Keratinocyte (primary cell): ENCODE data around the gene NAMPT. TPM values are rescaled to one million over a fixed set of nuclear protein-coding genes. Genes with fewer than 3 reads are reported as not detected.

Experiments
- DNase-seq: peaks from one replicate; pipeline ENCODE4 v3.0.0-alpha.2; 2011; ENCODE audit warnings: low read depth, missing footprints, low spot score
- FAIRE-seq: peaks from 2 replicates; lab custom pipeline; 2011; peaks lifted over from hg19 to GRCh38; lab: Jason Lieb, UNC
- H2AFZ ChIP-seq: 2 replicates; pipeline ENCODE4 v1.6.0; 2012; ENCODE audit warnings: low read length, control low read depth, inconsistent platforms; ENCODE audit not compliant: control insufficient read depth
- H3K27ac ChIP-seq: 2 replicates; pipeline ENCODE4 v1.5.1; 2011; ENCODE audit warnings: low read length; ENCODE audit not compliant: control insufficient read depth, insufficient read depth
- H3K27me3 ChIP-seq: 3 replicates; pipeline ENCODE4 v1.6.0; 2011; ENCODE audit warnings: low read length; ENCODE audit not compliant: control insufficient read depth, insufficient read depth; ENCODE audit errors: extremely low read depth
- H3K36me3 ChIP-seq, 2 experiments: 2 replicates in 1 of 2; 3 replicates in 1 of 2; pipeline ENCODE4 v1.5.1; 2011; ENCODE audit warnings: low read length in 2 of 2, mild to moderate bottlenecking in 1 of 2; ENCODE audit not compliant: control insufficient read depth in 2 of 2, insufficient read depth in 2 of 2; ENCODE audit errors: extremely low read depth in 1 of 2
- H3K4me1 ChIP-seq: 3 replicates; pipeline ENCODE4 v1.5.1; 2011; ENCODE audit warnings: low read length; ENCODE audit not compliant: control insufficient read depth, insufficient read depth; ENCODE audit errors: extremely low read depth
- H3K4me2 ChIP-seq: 3 replicates; pipeline ENCODE4 v1.6.0; 2011; ENCODE audit warnings: low read depth, low read length; ENCODE audit not compliant: control insufficient read depth, insufficient read depth; ENCODE audit errors: extremely low read depth
- H3K4me3 ChIP-seq, 3 experiments: fragments of 200-600 bp in 1 of 3; sonication (generic) in 1 of 3; 2 replicates in 2 of 3; 3 replicates in 1 of 3; pipeline ENCODE4 v1.5.1; 2011 to 2016; ENCODE audit warnings: low read length in 3 of 3, mild to moderate bottlenecking in 3 of 3, control low read depth in 2 of 3, inconsistent platforms in 1 of 3, low read depth in 1 of 3, mixed read lengths in 1 of 3, mixed run types in 1 of 3, moderate library complexity in 1 of 3; ENCODE audit not compliant: control insufficient read depth in 2 of 3, insufficient read depth in 2 of 3; ENCODE audit errors: extremely low read depth in 1 of 3
- H3K79me2 ChIP-seq: 2 replicates; pipeline ENCODE4 v1.6.0; 2012; ENCODE audit warnings: low read length; ENCODE audit not compliant: control insufficient read depth, insufficient read depth
- H3K9ac ChIP-seq: 3 replicates; pipeline ENCODE4 v1.6.0; 2011; ENCODE audit warnings: low read length; ENCODE audit not compliant: control insufficient read depth, insufficient read depth; ENCODE audit errors: extremely low read depth
- H3K9me1 ChIP-seq: 3 replicates; pipeline ENCODE4 v1.6.0; 2011; ENCODE audit warnings: low read length; ENCODE audit not compliant: control insufficient read depth, insufficient read depth; ENCODE audit errors: extremely low read depth
- H3K9me3 ChIP-seq: 2 replicates; pipeline ENCODE4 v1.5.1; 2012; ENCODE audit warnings: low read depth, low read length; ENCODE audit not compliant: control insufficient read depth
- H4K20me1 ChIP-seq: 3 replicates; pipeline ENCODE4 v1.6.0; 2011; ENCODE audit warnings: low read length; ENCODE audit not compliant: control insufficient read depth, insufficient read depth; ENCODE audit errors: extremely low read depth
- EZH2 ChIP-seq: IDR thresholded peaks from one replicate; pipeline ENCODE4 v1.6.1; 2012; ENCODE audit warnings: inconsistent platforms, mild to moderate bottlenecking, low read length, moderate library complexity
- dilution Hi-C: fragments of 300-500 bp; cut with MboI; formaldehyde crosslinking; loops from one replicate; pipeline ENCODE4 v1.7.0; 2020; ENCODE audit warnings: low sequenced_read_pairs; ENCODE audit not compliant: extremely low pct_ligation_motif_present
- polyA plus RNA-seq, 5 experiments: library from polyadenylated mRNA; depleted of rRNA in 3 of 5; stranded (reverse) in 3 of 5; stranded (forward) in 1 of 5; unstranded in 1 of 5; fragments of >200 nt; gene quantifications; 1 replicate in 1 of 5; 2 replicates in 3 of 5; 3 replicates in 1 of 5; pipeline versions ENCODE4 v1.2.1 to v1.2.3, GENCODE V29; 2011 to 2012; ENCODE audit warnings: missing spikeins in 2 of 5, low read depth in 1 of 5, low replicate concordance in 1 of 5
- TF ChIP-seq, protein P1 (sequence below), 3 experiments: IDR thresholded peaks in 1 of 3; conservative IDR thresholded peaks in 1 of 3; optimal IDR thresholded peaks in 1 of 3; 2 replicates in 2 of 3; 3 replicates in 1 of 3; pipeline versions ENCODE3 to v1.5.1; 2011; ENCODE audit warnings: low read length in 3 of 3, mild to moderate bottlenecking in 3 of 3, moderate library complexity in 2 of 3, control low read depth in 1 of 3, inconsistent platforms in 1 of 3; ENCODE audit not compliant: insufficient read depth in 2 of 3; ENCODE audit errors: extremely low read depth in 1 of 3

The NAMPT gene
- polyA plus RNA-seq, 1 donor (not counting 4 experiments of a cell fraction or from before 2014, with no cell fraction given): 94.2 TPM

DNA sequence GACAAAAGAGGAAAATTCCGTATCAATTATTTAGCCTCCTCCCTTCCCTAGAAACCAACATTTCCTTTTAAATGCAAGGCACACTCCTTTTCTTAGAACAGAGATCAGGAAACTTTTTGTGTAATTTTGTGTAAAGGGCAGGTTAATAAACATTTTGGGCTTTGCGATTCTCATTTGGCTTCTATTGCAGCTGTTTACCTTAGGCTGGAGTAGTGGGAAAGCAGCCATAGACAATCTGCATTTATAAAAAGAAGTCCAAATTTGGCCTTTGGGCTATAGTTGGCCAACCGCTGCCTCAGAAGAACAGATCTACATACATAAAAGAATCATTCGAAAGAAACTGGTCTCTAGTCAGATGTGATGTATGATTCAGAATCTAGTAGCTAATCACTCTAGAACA lies 35.3 kb downstream of the NAMPT start:
- Histone ChIP-seq H3K27ac (no peak overlapping the region), H3K9me3 (no peaks in the 10 kb centered on the region), H3K9me1 (no peaks in the 10 kb centered on the region), H3K4me2 (no peak overlapping the region), H3K79me2 (no peaks in the 10 kb centered on the region), H3K4me1 (no peaks in the 10 kb centered on the region), H2AFZ (no peak overlapping the region), H3K36me3 (peaks cover 7 to 17% of the 10 kb centered on the region in 2 experiments), H3K9ac (no peak overlapping the region), H3K27me3 (no peaks in the 10 kb centered on the region), H4K20me1 (no peaks in the 10 kb centered on the region), H3K4me3 (no peak overlapping the region)
- FAIRE-seq: no peak
- no peak for TF ChIP-seq EZH2
- TF ChIP-seq, protein P1, sequence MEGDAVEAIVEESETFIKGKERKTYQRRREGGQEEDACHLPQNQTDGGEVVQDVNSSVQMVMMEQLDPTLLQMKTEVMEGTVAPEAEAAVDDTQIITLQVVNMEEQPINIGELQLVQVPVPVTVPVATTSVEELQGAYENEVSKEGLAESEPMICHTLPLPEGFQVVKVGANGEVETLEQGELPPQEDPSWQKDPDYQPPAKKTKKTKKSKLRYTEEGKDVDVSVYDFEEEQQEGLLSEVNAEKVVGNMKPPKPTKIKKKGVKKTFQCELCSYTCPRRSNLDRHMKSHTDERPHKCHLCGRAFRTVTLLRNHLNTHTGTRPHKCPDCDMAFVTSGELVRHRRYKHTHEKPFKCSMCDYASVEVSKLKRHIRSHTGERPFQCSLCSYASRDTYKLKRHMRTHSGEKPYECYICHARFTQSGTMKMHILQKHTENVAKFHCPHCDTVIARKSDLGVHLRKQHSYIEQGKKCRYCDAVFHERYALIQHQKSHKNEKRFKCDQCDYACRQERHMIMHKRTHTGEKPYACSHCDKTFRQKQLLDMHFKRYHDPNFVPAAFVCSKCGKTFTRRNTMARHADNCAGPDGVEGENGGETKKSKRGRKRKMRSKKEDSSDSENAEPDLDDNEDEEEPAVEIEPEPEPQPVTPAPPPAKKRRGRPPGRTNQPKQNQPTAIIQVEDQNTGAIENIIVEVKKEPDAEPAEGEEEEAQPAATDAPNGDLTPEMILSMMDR (optimal IDR thresholded peaks at IDR 0.05 in 1 of 3, IDR thresholded peaks at IDR 0.05 in 1 of 3, conservative IDR thresholded peaks at IDR 0.05 in 1 of 3; ENCODE audit: extremely low read depth in 1 of 3, insufficient read depth in 2 of 3, low read length in 3 of 3): no peak
- no peak for DNase-seq
- dilution Hi-C loops: no loop called here

DNA sequence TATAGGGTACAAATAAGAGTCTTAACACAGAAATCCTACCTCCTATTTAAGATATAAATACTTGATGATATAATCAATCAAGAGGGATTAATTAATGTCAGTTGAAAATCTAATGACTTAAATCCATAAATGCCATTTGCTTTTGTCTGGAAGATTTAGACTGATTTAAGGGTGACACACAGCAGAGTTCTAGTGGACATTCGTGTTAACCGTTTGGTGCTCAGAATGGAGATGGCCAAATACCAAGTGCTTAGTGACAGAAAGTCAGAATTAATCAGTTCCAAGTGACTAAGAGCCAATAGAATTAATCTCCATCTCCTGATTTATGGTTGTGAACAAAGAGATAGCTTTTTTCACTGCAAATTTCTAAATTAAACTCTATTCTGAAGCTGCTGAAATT lies 36.2 kb downstream of the NAMPT start:
- Histone ChIP-seq H3K4me1 (no peaks in the 10 kb centered on the region), H3K9me3 (no peaks in the 10 kb centered on the region), H3K27me3 (no peaks in the 10 kb centered on the region), H3K9ac (no peak overlapping the region), H3K79me2 (no peaks in the 10 kb centered on the region), H3K4me3 (no peak overlapping the region), H3K4me2 (no peak overlapping the region), H3K9me1 (no peaks in the 10 kb centered on the region), H2AFZ (no peak overlapping the region), H3K27ac (no peak overlapping the region), H3K36me3 (peaks cover 7 to 12% of the 10 kb centered on the region in 2 experiments), H4K20me1 (no peaks in the 10 kb centered on the region)
- dilution Hi-C loops: no loop called here
- DNase-seq (no peak), FAIRE-seq (no peak)
- TF ChIP-seq, protein P1 (optimal IDR thresholded peaks at IDR 0.05 in 1 of 3, IDR thresholded peaks at IDR 0.05 in 1 of 3, conservative IDR thresholded peaks at IDR 0.05 in 1 of 3; ENCODE audit: extremely low read depth in 1 of 3, insufficient read depth in 2 of 3, low read length in 3 of 3): no peak
- TF ChIP-seq EZH2: no peak
